22Rv1 (cell line): ENCODE data around the gene GAB2.

Source experiments
- ZFX ChIP-seq: fragments of 450-650 bp; IDR thresholded peaks from 2 replicates; pipeline ENCODE4 v1.6.1; 2017; ENCODE audit warnings: antibody characterized with exemption, borderline replicate concordance
- TF ChIP-seq, protein P1 (sequence below): fragments of 450-650 bp; IDR thresholded peaks from 2 replicates; pipeline ENCODE4 v1.5.1; 2017; ENCODE audit warnings: mild to moderate bottlenecking

- TF ChIP-seq, protein P1, sequence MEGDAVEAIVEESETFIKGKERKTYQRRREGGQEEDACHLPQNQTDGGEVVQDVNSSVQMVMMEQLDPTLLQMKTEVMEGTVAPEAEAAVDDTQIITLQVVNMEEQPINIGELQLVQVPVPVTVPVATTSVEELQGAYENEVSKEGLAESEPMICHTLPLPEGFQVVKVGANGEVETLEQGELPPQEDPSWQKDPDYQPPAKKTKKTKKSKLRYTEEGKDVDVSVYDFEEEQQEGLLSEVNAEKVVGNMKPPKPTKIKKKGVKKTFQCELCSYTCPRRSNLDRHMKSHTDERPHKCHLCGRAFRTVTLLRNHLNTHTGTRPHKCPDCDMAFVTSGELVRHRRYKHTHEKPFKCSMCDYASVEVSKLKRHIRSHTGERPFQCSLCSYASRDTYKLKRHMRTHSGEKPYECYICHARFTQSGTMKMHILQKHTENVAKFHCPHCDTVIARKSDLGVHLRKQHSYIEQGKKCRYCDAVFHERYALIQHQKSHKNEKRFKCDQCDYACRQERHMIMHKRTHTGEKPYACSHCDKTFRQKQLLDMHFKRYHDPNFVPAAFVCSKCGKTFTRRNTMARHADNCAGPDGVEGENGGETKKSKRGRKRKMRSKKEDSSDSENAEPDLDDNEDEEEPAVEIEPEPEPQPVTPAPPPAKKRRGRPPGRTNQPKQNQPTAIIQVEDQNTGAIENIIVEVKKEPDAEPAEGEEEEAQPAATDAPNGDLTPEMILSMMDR: no peak
- TF ChIP-seq ZFX: no peak
Observed at GRCh38 chr11:78207532-78208256, 209.9 kb downstream of the GAB2 start.
